ENCODE data around the gene DDX24. TPM values are rescaled to one million over a fixed set of nuclear protein-coding genes. Genes with fewer than 3 reads are reported as not detected.
A peak's percentile ranks its signal among the peaks of the same experiment; 100 is the strongest.

DDX24 gene
- total RNA-seq, 1 donor from 2014 or later = 191 TPM

DNA sequence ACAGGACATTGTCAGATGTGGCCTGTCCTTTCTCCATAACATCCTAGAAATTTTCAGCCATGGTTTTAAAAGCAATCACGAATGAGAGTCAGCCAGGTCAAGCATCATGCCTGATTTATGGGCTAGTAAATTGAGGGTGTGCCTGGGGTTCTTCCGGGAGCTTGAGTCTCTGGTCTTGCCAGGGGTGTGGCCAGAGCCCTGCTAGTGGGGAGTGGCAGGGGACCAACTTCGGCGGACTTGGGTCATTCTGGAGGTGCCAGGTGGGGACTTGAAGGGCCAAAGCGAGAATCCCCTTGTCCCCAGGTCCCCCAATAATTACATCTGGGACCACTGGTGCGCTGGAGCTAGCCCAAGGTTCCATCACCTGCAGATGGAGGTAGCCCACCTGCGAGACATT is 49.1 kb downstream of the DDX24 start:
- Histone ChIP-seq H3K9me3 (no peaks in the 10 kb centered on the region), H3K27me3 (no peaks in the 10 kb centered on the region), H3K4me1 (peaks cover 4% of the 10 kb centered on the region), H3K27ac (no peak overlapping the region), H3K4me3 (no peak overlapping the region), H3K36me3 (no peaks in the 10 kb centered on the region)
- TF ChIP-seq, protein P1, sequence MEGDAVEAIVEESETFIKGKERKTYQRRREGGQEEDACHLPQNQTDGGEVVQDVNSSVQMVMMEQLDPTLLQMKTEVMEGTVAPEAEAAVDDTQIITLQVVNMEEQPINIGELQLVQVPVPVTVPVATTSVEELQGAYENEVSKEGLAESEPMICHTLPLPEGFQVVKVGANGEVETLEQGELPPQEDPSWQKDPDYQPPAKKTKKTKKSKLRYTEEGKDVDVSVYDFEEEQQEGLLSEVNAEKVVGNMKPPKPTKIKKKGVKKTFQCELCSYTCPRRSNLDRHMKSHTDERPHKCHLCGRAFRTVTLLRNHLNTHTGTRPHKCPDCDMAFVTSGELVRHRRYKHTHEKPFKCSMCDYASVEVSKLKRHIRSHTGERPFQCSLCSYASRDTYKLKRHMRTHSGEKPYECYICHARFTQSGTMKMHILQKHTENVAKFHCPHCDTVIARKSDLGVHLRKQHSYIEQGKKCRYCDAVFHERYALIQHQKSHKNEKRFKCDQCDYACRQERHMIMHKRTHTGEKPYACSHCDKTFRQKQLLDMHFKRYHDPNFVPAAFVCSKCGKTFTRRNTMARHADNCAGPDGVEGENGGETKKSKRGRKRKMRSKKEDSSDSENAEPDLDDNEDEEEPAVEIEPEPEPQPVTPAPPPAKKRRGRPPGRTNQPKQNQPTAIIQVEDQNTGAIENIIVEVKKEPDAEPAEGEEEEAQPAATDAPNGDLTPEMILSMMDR (IDR thresholded peaks at IDR 0.05) = no peak
- DNase-seq (no peak), ATAC-seq (no peak)
- intact Hi-C loops (cut with DNase I) = no loop called here

DNA sequence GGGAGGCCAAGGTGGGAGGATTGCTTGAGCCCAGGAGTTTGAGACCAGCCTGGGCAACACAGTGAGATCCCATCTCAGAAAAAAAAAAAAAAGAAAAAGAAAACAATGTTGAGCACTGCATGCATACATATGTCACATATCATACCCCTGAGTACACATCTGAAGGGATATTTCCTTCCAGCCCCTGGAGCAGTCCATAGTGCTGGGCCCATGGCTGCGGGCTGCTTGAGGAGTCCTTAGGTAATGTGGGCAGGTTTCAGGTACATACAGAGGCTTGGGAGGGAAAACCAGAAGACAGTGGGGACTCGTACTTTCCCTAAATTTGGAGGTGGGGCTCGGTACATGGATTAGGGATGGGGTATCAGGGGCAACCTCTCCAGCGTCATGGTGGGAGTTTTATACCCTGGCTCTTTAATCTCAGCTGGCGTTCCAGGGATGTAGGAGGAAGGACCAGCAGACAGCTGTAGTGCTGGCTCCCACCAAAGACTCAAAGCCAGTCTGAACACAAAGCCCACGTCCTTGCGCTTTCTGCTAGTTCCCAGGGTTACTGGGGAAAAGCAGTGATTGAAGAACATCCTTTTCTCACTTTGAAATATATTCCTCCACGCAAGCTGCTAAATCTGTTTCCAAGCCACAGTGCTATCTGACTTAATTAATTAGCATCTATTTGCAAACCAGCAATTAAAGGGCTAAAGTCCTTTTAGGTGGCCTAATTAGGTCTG is 49.7 kb downstream of the DDX24 start:
- H3K4me3 ChIP-seq = no peak overlapping the region
- ATAC-seq (no peak), DNase-seq (no peak)
- TF ChIP-seq, protein P1 (IDR thresholded peaks at IDR 0.05) = no peak
- peaks cover 7% of the 10 kb centered on the region for H3K4me1 ChIP-seq
- no peaks in the 10 kb centered on the region for H3K36me3 ChIP-seq
- H3K9me3 ChIP-seq = no peaks in the 10 kb centered on the region
- no peaks in the 10 kb centered on the region for H3K27me3 ChIP-seq
- H3K27ac ChIP-seq = no peak overlapping the region
- intact Hi-C loops (cut with DNase I) = no loop called here

DNA sequence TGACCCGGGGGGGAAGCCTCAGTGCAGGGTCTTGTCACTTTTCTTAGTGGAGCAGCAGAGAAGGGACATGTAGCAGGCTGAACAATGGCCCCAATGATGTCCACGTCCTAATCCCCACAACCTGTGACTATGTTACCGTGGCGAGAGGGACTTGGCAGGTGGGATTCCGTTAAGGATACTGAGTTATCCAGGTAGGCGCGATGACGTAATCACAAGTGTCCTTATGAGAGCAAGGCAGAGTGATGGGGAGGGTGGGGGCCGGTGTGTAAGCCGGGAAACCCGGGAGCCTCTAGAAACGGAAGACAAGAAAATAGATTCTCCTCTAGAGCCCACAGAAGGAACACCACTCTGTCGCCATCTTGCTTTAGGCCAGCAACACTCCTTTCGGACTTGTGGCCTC is 50.4 kb downstream of the DDX24 start:
- intact Hi-C loops (cut with DNase I) = no loop called here
- Histone ChIP-seq H3K27ac (no peak overlapping the region), H3K9me3 (no peaks in the 10 kb centered on the region), H3K4me1 (peaks cover 9% of the 10 kb centered on the region), H3K4me3 (no peak overlapping the region), H3K36me3 (no peaks in the 10 kb centered on the region), H3K27me3 (no peaks in the 10 kb centered on the region)
- ATAC-seq (no peak), DNase-seq (no peak)
- TF ChIP-seq, protein P1 (IDR thresholded peaks at IDR 0.05) = no peak

DNA sequence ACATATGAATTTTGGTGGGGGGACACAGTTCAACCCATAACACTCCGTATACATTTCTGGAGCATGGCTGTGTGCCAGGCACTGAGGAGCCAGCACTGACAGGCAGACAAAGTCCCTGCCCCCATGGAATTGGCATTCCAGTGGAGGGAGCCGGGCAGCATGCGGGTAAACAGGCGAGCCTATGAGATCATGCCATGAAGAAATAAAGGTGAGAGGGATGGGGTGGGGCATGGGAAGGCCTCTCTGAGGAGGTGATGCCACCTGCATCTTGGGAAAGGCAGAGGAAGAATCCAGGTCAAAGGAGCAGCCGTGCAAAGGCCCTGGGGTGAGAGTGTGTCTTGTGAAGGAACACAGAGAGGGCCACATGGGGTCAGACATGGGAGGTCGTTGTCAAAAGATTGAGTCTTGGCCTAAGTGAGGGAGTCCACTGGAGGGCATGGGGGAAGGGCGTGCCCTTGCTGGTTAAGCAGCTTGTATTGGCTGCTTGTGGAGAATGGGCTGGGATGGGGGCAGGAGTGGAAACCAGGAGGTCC is 51.3 kb downstream of the DDX24 start:
- H3K36me3 ChIP-seq = no peaks in the 10 kb centered on the region
- no peak overlapping the region for H3K27ac ChIP-seq
- H3K27me3 ChIP-seq = no peaks in the 10 kb centered on the region
- H3K9me3 ChIP-seq = no peaks in the 10 kb centered on the region
- intact Hi-C loops (cut with DNase I) = no loop called here
- no peak for ATAC-seq
- DNase-seq = no peak
- H3K4me1 ChIP-seq = peaks cover 10% of the 10 kb centered on the region
- no peak overlapping the region for H3K4me3 ChIP-seq
- TF ChIP-seq, protein P1 (IDR thresholded peaks at IDR 0.05) = no peak

DNA sequence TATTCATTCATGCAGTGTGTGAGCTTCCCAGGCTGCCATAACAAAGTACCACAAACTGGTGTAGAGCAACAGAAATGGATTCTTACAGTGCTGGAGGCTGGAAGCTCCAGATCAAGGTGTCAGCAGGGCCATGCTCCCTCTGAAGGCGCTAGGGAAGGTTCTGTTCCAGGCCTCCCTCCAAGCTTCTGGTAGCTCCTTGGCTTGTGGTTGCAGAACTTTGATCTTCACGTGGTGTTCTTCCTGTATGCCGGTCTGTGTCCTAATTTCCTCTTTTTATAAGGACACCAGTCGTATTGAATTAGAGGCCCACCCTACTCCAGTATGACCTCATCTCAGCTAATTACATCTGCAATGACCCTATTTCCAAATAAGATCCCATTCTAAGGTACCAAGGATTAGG is 51.7 kb downstream of the DDX24 start:
- H3K4me3 ChIP-seq = no peak overlapping the region
- H3K27me3 ChIP-seq = no peaks in the 10 kb centered on the region
- peaks cover 10% of the 10 kb centered on the region for H3K4me1 ChIP-seq
- TF ChIP-seq, protein P1 (IDR thresholded peaks at IDR 0.05) = no peak
- no peak overlapping the region for H3K27ac ChIP-seq
- DNase-seq (no peak), ATAC-seq (peak; percentile 4)
- intact Hi-C loops (cut with DNase I) = no loop called here
- H3K9me3 ChIP-seq = no peaks in the 10 kb centered on the region
- no peaks in the 10 kb centered on the region for H3K36me3 ChIP-seq

All from upper lobe of right lung (tissue), 1 donor.